ENCODE data around the gene NKAIN2.
"Not testable (repeated sequence)": the region's sequence is repeated elsewhere in the genome, so short reads cannot be mapped to it uniquely, and the experiment has no call there.

The NKAIN2 gene

DNA sequence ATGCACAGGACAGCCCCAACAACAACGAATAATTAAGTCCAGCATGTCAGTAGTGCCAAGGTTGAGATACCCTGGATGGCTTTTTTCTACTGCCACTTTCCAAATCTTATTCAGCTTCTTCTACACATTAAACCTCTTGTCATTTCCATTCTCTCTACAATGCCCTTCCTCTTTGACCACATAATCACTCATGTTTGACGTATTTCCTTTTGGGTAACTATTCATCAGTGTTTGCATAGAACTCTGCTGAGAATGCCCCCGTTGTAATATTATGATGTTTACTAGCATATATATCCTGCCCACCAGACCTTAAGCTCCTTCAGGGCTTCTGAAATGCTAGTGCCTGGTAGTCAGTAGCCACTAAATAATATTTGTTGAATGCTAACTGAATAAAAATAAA is 643.3 kb downstream of the NKAIN2 start:
- no peak overlapping the region for H3K4me3 ChIP-seq (ENCODE audit: low read length)
- H3K9ac ChIP-seq (ENCODE audit: low read length) = no peak overlapping the region
- H3K4me1 ChIP-seq (ENCODE audit: control insufficient read depth, insufficient read depth, low read length) = no peaks in the 10 kb centered on the region
- no peak for DNase-seq (ENCODE audit: low read depth)
- H3K9me3 ChIP-seq (ENCODE audit: control insufficient read depth, low read length) = no peaks in the 10 kb centered on the region
- no peaks in the 10 kb centered on the region for H3K36me3 ChIP-seq (ENCODE audit: control insufficient read depth, insufficient read depth, low read length, severe bottlenecking)
- no peaks in the 10 kb centered on the region for H3K27me3 ChIP-seq (replicated peaks; ENCODE audit: control insufficient read depth, insufficient read depth, low read length)

GRCh38 chr6:124459268-124459667 is 655.6 kb downstream of the NKAIN2 start:
- Histone ChIP-seq H3K9ac (ENCODE audit: low read length) (no peak overlapping the region), H3K27me3 (replicated peaks; ENCODE audit: control insufficient read depth, insufficient read depth, low read length) (no peaks in the 10 kb centered on the region), H3K4me1 (ENCODE audit: control insufficient read depth, insufficient read depth, low read length) (no peaks in the 10 kb centered on the region), H3K9me3 (ENCODE audit: control insufficient read depth, low read length) (no peaks in the 10 kb centered on the region), H3K36me3 (ENCODE audit: control insufficient read depth, insufficient read depth, low read length, severe bottlenecking) (no peaks in the 10 kb centered on the region), H3K4me3 (ENCODE audit: low read length) (no peak overlapping the region)
- no peak for DNase-seq (ENCODE audit: low read depth)

- no peak overlapping the region for H3K9ac ChIP-seq (ENCODE audit: low read length)
- no peak for DNase-seq (ENCODE audit: low read depth)
- H3K36me3 ChIP-seq (ENCODE audit: control insufficient read depth, insufficient read depth, low read length, severe bottlenecking) = no peaks in the 10 kb centered on the region
- no peaks in the 10 kb centered on the region for H3K9me3 ChIP-seq (ENCODE audit: control insufficient read depth, low read length)
- no peaks in the 10 kb centered on the region for H3K4me1 ChIP-seq (ENCODE audit: control insufficient read depth, insufficient read depth, low read length)
- no peak overlapping the region for H3K4me3 ChIP-seq (ENCODE audit: low read length)
- no peaks in the 10 kb centered on the region for H3K27me3 ChIP-seq (replicated peaks; ENCODE audit: control insufficient read depth, insufficient read depth, low read length)
Observed at GRCh38 chr6:124462750-124463149, 659.1 kb downstream of the NKAIN2 start.

DNA sequence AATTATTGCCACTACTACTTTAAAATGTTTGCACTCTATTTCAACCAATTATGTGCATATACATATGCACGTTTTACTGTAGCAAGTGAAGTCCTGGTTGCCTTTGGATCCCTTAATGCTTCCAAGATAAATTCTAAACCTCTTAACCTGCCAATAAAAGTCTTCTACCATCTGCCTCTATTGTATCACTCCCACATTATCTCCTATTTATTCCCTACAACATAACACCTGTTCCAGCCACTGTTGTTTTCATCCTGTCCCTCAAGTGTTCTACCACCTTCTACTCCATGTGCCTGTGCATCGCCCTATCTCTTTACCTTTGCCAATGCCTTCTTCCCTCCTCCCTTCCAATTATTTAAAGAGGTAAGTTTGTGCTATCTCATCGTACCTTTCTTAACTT is 659.6 kb downstream of the NKAIN2 start:
- H3K27me3 ChIP-seq (replicated peaks; ENCODE audit: control insufficient read depth, insufficient read depth, low read length) = no peaks in the 10 kb centered on the region
- no peaks in the 10 kb centered on the region for H3K9me3 ChIP-seq (ENCODE audit: control insufficient read depth, low read length)
- no peaks in the 10 kb centered on the region for H3K4me1 ChIP-seq (ENCODE audit: control insufficient read depth, insufficient read depth, low read length)
- no peak overlapping the region for H3K4me3 ChIP-seq (ENCODE audit: low read length)
- H3K36me3 ChIP-seq (ENCODE audit: control insufficient read depth, insufficient read depth, low read length, severe bottlenecking) = no peaks in the 10 kb centered on the region
- no peak overlapping the region for H3K9ac ChIP-seq (ENCODE audit: low read length)
- no peak for DNase-seq (ENCODE audit: low read depth)

GRCh38 chr6:124464600-124464999 is 660.9 kb downstream of the NKAIN2 start:
- H3K9ac ChIP-seq (ENCODE audit: low read length); H3K27me3 ChIP-seq (replicated peaks; ENCODE audit: control insufficient read depth, insufficient read depth, low read length); H3K4me1 ChIP-seq (ENCODE audit: control insufficient read depth, insufficient read depth, low read length); DNase-seq (ENCODE audit: low read depth); H3K4me3 ChIP-seq (ENCODE audit: low read length); H3K36me3 ChIP-seq (ENCODE audit: control insufficient read depth, insufficient read depth, low read length, severe bottlenecking); H3K9me3 ChIP-seq (ENCODE audit: control insufficient read depth, low read length): not testable (repeated sequence)

GRCh38 chr6:124466949-124467348 is 663.3 kb downstream of the NKAIN2 start:
- no peaks in the 10 kb centered on the region for H3K36me3 ChIP-seq (ENCODE audit: control insufficient read depth, insufficient read depth, low read length, severe bottlenecking)
- H3K9ac ChIP-seq (ENCODE audit: low read length) = no peak overlapping the region
- no peak overlapping the region for H3K4me3 ChIP-seq (ENCODE audit: low read length)
- no peaks in the 10 kb centered on the region for H3K4me1 ChIP-seq (ENCODE audit: control insufficient read depth, insufficient read depth, low read length)
- no peak for DNase-seq (ENCODE audit: low read depth)
- H3K9me3 ChIP-seq (ENCODE audit: control insufficient read depth, low read length) = no peaks in the 10 kb centered on the region
- H3K27me3 ChIP-seq (replicated peaks; ENCODE audit: control insufficient read depth, insufficient read depth, low read length) = no peaks in the 10 kb centered on the region

GRCh38 chr6:124467366-124467765 is 663.7 kb downstream of the NKAIN2 start:
- Histone ChIP-seq H3K36me3 (ENCODE audit: control insufficient read depth, insufficient read depth, low read length, severe bottlenecking) (no peaks in the 10 kb centered on the region), H3K27me3 (replicated peaks; ENCODE audit: control insufficient read depth, insufficient read depth, low read length) (no peaks in the 10 kb centered on the region), H3K4me1 (ENCODE audit: control insufficient read depth, insufficient read depth, low read length) (no peaks in the 10 kb centered on the region), H3K9ac (ENCODE audit: low read length) (no peak overlapping the region), H3K9me3 (ENCODE audit: control insufficient read depth, low read length) (no peaks in the 10 kb centered on the region), H3K4me3 (ENCODE audit: low read length) (no peak overlapping the region)
- DNase-seq (ENCODE audit: low read depth) = no peak

DNA sequence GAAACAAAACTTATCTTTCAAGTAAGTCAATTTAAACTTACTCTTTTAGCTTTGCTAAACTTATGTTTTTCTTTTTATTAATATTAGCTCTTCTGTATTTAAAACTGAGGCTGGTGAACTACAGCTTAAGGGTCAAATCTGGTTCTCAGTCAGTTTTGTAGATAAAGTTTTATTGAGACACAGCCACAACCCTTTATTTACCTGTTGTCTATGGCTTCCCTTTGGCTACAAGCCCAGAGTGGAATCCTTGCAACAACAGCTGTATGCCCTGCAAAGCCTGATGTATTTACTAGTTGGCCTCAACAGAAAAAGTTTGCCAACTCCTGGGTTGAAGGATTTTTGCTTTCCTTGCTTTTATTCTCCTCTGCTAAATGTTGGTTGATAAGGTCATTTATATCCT is 667.1 kb downstream of the NKAIN2 start:
- H3K4me3 ChIP-seq (ENCODE audit: low read length) = no peak overlapping the region
- no peak overlapping the region for H3K9ac ChIP-seq (ENCODE audit: low read length)
- H3K9me3 ChIP-seq (ENCODE audit: control insufficient read depth, low read length) = no peaks in the 10 kb centered on the region
- DNase-seq (ENCODE audit: low read depth) = no peak
- no peaks in the 10 kb centered on the region for H3K4me1 ChIP-seq (ENCODE audit: control insufficient read depth, insufficient read depth, low read length)
- no peaks in the 10 kb centered on the region for H3K27me3 ChIP-seq (replicated peaks; ENCODE audit: control insufficient read depth, insufficient read depth, low read length)
- H3K36me3 ChIP-seq (ENCODE audit: control insufficient read depth, insufficient read depth, low read length, severe bottlenecking) = no peaks in the 10 kb centered on the region

- no peaks in the 10 kb centered on the region for H3K36me3 ChIP-seq (ENCODE audit: control insufficient read depth, insufficient read depth, low read length, severe bottlenecking)
- H3K27me3 ChIP-seq (replicated peaks; ENCODE audit: control insufficient read depth, insufficient read depth, low read length) = no peaks in the 10 kb centered on the region
- H3K4me1 ChIP-seq (ENCODE audit: control insufficient read depth, insufficient read depth, low read length) = no peaks in the 10 kb centered on the region
- no peak for DNase-seq (ENCODE audit: low read depth)
- H3K9ac ChIP-seq (ENCODE audit: low read length) = no peak overlapping the region
- H3K9me3 ChIP-seq (ENCODE audit: control insufficient read depth, low read length) = no peaks in the 10 kb centered on the region
- H3K4me3 ChIP-seq (ENCODE audit: low read length) = no peak overlapping the region
Observed at GRCh38 chr6:124475176-124475575, 671.5 kb downstream of the NKAIN2 start.

- no peak for DNase-seq (ENCODE audit: low read depth)
- H3K9me3 ChIP-seq (ENCODE audit: control insufficient read depth, low read length) = no peaks in the 10 kb centered on the region
- no peaks in the 10 kb centered on the region for H3K36me3 ChIP-seq (ENCODE audit: control insufficient read depth, insufficient read depth, low read length, severe bottlenecking)
- no peak overlapping the region for H3K9ac ChIP-seq (ENCODE audit: low read length)
- H3K4me1 ChIP-seq (ENCODE audit: control insufficient read depth, insufficient read depth, low read length) = no peaks in the 10 kb centered on the region
- no peak overlapping the region for H3K4me3 ChIP-seq (ENCODE audit: low read length)
- no peaks in the 10 kb centered on the region for H3K27me3 ChIP-seq (replicated peaks; ENCODE audit: control insufficient read depth, insufficient read depth, low read length)
Observed at GRCh38 chr6:124478906-124479305, 675.2 kb downstream of the NKAIN2 start.

DNA sequence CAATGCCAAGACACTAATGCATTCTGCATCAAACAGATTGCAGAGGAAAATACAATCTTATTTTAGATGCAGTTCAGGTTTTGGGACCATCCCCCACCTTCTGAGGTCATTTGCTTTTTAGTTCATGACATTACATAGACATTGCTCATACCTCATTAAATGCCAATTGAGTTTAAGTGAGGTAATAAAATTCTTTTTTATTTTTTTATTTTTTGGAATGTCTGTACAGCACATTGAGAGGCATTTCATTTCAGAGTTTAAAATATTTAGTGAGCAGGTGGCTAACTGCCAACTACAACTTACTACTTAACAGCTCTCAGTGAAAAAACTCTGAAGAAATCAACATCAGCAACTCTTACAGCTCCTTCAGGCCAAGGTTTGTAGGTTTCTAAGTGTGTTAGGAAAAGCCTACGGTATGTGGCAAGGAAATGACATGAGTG is 676.3 kb downstream of the NKAIN2 start:
- Histone ChIP-seq H3K9me3 (ENCODE audit: control insufficient read depth, low read length) (no peaks in the 10 kb centered on the region), H3K27me3 (replicated peaks; ENCODE audit: control insufficient read depth, insufficient read depth, low read length) (no peaks in the 10 kb centered on the region), H3K36me3 (ENCODE audit: control insufficient read depth, insufficient read depth, low read length, severe bottlenecking) (no peaks in the 10 kb centered on the region), H3K4me3 (ENCODE audit: low read length) (no peak overlapping the region), H3K9ac (ENCODE audit: low read length) (no peak overlapping the region), H3K4me1 (ENCODE audit: control insufficient read depth, insufficient read depth, low read length) (no peaks in the 10 kb centered on the region)
- no peak for DNase-seq (ENCODE audit: low read depth)

- no peak overlapping the region for H3K4me3 ChIP-seq (ENCODE audit: low read length)
- no peaks in the 10 kb centered on the region for H3K4me1 ChIP-seq (ENCODE audit: control insufficient read depth, insufficient read depth, low read length)
- H3K36me3 ChIP-seq (ENCODE audit: control insufficient read depth, insufficient read depth, low read length, severe bottlenecking) = no peaks in the 10 kb centered on the region
- H3K27me3 ChIP-seq (replicated peaks; ENCODE audit: control insufficient read depth, insufficient read depth, low read length) = no peaks in the 10 kb centered on the region
- no peak overlapping the region for H3K9ac ChIP-seq (ENCODE audit: low read length)
- no peaks in the 10 kb centered on the region for H3K9me3 ChIP-seq (ENCODE audit: control insufficient read depth, low read length)
- no peak for DNase-seq (ENCODE audit: low read depth)
Observed at GRCh38 chr6:124482071-124482491, 678.4 kb downstream of the NKAIN2 start.
